Measurements from ENCODE around the gene FBN1.

The FBN1 gene

DNA sequence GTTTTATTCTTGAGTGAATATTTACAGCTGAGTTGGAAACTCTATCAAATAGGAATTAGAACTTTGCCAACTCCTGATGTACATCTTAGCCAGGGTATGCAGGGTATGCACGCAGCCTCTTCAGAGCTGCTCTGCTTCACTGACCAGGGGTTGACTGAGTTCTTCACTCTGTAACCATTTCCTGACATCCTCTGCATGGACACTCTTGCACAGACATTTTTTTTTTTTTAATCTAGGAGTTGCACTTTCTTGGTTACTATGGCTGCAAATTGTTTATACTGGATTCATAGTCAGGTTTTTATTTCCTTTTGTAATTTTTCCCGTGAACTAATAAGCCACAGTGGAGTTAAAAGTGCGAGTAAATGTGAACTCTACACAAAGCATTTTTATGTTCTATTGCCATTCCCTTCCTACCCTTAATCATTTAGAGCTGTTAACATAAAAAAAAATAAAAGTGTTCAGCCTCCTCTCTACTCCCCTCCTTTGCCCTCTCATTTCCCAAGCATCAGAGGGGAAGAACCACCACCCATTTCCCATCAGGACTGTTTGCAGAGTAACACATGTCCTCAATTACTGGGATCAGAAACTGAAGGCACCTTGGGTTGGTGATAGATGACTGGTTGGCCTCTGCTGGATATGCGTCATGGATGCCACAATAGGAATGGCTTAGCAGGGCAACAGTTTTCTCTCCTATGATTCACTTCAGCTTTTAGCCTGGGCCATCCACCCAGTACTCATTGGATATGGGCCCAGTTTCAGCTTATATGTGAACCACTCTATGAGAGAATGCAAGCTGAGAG, 260.3 kb downstream of the FBN1 start:
- TF ChIP-seq, protein P1, sequence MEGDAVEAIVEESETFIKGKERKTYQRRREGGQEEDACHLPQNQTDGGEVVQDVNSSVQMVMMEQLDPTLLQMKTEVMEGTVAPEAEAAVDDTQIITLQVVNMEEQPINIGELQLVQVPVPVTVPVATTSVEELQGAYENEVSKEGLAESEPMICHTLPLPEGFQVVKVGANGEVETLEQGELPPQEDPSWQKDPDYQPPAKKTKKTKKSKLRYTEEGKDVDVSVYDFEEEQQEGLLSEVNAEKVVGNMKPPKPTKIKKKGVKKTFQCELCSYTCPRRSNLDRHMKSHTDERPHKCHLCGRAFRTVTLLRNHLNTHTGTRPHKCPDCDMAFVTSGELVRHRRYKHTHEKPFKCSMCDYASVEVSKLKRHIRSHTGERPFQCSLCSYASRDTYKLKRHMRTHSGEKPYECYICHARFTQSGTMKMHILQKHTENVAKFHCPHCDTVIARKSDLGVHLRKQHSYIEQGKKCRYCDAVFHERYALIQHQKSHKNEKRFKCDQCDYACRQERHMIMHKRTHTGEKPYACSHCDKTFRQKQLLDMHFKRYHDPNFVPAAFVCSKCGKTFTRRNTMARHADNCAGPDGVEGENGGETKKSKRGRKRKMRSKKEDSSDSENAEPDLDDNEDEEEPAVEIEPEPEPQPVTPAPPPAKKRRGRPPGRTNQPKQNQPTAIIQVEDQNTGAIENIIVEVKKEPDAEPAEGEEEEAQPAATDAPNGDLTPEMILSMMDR (IDR thresholded peaks at IDR 0.05; ENCODE audit: insufficient read depth, low read depth, low read length, missing control alignments): no peak
- no peak overlapping the region for H3K4me3 ChIP-seq (ENCODE audit: low read length)
- DNase-seq (ENCODE audit: low read depth): peak; percentile 69

DNA sequence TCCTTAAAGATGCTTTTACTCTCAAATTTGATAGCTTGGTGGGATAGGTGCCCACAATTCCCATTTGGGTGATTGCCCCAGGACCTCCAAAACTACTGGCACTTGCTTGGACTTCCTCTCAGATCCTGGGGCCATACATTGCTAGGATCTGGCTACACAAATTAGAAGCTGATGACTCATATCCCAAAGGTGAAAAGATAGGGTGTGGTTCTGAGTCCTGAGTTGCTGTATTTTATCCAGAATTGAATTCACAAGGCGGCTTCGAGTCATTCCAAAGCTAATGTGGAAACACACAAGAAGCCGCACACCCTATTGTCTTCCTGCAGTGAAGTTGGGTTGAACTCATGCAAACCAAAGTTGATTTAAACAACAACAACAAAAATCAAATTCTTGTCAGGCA, 260.9 kb downstream of the FBN1 start:
- DNase-seq (ENCODE audit: low read depth): peak; percentile 73
- H3K4me3 ChIP-seq (ENCODE audit: low read length): no peak overlapping the region
- TF ChIP-seq, protein P1 (IDR thresholded peaks at IDR 0.05; ENCODE audit: insufficient read depth, low read depth, low read length, missing control alignments): no peak

DNA sequence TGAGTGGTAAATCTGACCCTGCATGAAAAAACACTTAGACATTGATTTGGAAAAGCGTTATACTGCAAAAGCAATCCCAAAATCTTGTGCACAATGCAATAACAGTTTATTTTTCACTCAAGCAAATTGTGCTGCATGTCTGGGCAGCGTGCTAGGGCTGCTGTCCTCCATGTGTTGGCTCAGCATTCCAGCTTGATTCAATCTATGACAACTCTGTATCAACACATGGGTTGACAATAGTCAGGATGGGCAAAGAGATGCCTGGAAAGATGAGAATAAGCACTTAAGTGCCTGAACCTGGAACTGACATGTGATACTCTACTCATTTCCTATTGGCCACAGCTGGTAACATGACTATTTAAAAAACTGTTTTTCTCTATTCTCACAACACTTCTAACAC, 262.5 kb downstream of the FBN1 start:
- DNase-seq (ENCODE audit: low read depth): no peak
- TF ChIP-seq, protein P1 (IDR thresholded peaks at IDR 0.05; ENCODE audit: insufficient read depth, low read depth, low read length, missing control alignments): no peak
- H3K4me3 ChIP-seq (ENCODE audit: low read length): no peak overlapping the region

DNA sequence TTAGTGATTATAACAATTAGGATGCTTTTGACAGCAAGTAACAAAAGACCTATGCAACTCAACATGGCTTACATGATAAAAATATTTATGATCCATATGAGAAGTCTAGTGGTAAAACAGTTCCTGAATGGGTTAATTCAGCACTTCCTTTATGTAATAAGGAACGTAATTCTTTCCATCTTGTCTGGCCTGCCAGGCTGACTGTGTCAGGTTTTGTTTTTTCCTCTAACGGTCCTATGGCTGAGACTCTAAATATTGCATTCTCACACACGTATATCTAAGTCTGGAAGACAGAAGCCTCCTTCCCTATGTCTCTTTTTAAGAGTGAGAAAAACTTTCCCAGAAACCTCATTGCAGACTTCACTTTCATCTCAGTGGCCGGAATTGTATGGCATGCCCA, 263.6 kb downstream of the FBN1 start:
- H3K4me3 ChIP-seq (ENCODE audit: low read length): no peak overlapping the region
- TF ChIP-seq, protein P1 (IDR thresholded peaks at IDR 0.05; ENCODE audit: insufficient read depth, low read depth, low read length, missing control alignments): no peak
- no peak for DNase-seq (ENCODE audit: low read depth)

DNA sequence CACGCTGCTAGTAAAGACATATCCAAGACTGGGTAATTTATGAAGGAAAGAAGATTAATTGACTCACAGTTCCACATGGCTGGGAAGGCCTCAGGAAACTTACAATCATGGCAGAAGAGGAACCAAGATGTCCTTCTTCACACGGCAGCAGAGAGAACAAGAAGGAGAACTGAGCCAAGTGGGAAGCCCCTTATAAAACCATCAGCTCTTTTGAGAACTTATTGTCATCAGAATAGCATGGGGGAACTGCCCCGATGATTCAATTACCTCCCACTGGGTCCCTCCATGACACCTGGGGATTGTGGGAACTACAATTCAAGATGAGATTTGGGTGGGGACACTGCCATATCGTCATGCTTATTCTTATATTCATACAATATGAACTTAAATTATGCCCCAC, 265.3 kb downstream of the FBN1 start:
- DNase-seq (ENCODE audit: low read depth): no peak
- TF ChIP-seq, protein P1 (IDR thresholded peaks at IDR 0.05; ENCODE audit: insufficient read depth, low read depth, low read length, missing control alignments): no peak
- H3K4me3 ChIP-seq (ENCODE audit: low read length): no peak overlapping the region

DNA sequence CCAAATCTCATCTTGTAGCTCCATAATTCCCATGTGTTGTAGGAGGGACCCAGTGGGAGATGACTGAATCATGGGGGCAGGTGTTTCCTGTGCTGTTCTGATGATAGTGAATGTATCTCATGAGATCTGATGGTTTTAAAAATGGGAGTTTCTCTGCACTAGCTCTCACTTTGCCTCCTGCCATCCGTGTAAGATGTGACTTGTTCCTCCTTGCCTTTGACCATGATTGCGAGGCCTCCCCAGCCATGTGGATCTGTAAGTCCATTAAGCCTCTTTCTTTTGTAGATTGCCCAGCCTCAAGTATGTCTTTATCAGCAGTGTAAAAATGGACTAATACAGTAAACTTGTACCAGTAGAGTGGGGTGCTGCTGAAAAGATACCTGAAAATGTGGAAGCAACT, 269.7 kb downstream of the FBN1 start:
- DNase-seq (ENCODE audit: low read depth): no peak
- TF ChIP-seq, protein P1 (IDR thresholded peaks at IDR 0.05; ENCODE audit: insufficient read depth, low read depth, low read length, missing control alignments): no peak
- no peak overlapping the region for H3K4me3 ChIP-seq (ENCODE audit: low read length)

DNA sequence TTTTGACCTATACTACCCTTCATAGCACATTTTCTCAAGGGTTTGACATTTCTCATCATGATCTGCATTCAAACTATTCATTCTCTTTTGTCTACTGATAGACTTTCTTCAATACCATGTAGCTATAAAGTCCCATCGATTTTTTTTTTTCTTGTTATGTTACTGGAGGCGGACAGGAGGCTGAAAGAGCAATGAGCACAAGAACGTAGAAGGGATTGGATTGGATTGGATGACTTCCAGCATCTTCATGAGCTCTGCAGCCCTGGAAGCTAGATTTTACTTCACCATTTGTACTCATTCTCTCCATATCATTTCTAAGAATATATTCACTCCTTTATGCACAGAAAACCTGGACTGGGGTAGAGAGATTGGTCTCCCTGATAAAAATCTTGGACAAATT, 271.0 kb downstream of the FBN1 start:
- no peak for DNase-seq (ENCODE audit: low read depth)
- TF ChIP-seq, protein P1 (IDR thresholded peaks at IDR 0.05; ENCODE audit: insufficient read depth, low read depth, low read length, missing control alignments): no peak
- no peak overlapping the region for H3K4me3 ChIP-seq (ENCODE audit: low read length)

Measured in epithelial cell of esophagus (primary cell).